ENCODE measurements around the gene PANX1.

PANX1 gene

GRCh38 chr11:94130298-94131046 is 1.8 kb downstream of the PANX1 start:
- no peak for DNase-seq

DNA sequence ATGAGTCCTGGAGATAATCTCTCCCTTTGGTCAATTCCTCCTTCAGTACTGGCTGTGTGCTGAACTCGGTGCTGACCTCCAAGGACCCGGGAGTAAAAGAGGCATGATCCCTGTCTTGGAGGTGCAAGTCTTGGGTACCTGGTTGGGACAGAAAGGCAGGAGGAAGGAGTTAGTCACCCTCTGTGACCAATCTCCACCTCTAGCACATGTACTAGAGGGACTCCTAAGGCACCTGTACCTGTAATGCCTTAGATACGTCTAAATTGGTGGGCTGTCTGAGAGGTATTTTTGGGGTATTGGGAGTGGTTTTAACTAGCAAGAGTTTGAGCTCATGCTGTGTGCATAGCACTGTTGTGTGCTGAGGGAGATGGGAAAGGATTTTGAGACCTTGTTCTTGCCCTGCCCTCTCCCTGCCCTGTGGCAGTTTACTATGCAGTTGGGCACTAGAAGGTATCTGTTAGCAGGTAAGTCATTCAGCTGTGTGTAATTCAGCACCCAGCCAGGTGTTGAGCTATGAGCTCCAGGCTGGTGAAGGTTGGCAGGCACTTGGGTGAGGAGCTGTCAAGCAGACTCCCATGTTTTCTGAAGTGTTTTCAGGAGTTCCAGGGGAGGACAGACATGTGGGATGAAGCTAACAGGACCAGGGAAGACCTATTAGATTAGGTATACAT is 2.5 kb downstream of the PANX1 start:
- no peak for DNase-seq

DNA sequence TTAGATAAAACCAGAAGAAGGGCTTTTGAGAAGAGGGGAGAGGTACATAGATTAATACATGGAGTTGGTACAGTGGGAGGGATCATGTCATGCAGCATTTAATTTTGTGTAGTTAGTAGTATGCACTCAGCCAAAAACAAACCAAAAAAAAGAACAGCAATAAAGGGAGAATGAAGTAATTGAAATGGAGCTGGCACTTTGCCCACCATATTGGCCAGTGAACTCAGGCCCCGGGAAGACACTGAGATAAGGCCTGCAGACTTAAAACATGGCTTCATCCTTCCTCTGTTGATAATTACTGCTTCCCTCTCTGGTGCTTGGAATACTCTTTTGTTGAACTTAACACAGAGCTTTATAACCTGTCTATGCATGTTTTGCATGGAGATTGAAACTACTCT is 3.1 kb downstream of the PANX1 start:
- peak; percentile 41 for DNase-seq

DNA sequence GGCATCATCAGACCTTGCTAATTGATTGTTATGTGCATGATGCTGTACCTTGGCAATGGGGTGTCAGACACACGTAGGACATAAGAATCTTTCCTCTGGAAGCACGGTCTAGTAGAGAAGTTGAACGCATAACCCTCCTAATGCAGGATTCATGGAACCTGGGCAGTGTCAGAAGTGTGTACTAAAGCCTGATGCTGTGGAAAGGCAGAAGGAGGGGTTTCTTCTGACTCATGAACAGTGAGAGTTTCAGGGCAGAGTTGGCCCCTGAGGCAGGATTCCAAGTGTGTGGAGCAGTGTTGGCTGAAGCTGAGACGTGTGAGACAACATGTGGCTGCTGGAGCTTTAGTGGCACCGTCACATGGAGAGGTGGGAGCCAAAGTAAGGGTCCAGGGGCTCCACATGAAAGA is 3.5 kb downstream of the PANX1 start:
- peak; percentile 44 for DNase-seq

DNA sequence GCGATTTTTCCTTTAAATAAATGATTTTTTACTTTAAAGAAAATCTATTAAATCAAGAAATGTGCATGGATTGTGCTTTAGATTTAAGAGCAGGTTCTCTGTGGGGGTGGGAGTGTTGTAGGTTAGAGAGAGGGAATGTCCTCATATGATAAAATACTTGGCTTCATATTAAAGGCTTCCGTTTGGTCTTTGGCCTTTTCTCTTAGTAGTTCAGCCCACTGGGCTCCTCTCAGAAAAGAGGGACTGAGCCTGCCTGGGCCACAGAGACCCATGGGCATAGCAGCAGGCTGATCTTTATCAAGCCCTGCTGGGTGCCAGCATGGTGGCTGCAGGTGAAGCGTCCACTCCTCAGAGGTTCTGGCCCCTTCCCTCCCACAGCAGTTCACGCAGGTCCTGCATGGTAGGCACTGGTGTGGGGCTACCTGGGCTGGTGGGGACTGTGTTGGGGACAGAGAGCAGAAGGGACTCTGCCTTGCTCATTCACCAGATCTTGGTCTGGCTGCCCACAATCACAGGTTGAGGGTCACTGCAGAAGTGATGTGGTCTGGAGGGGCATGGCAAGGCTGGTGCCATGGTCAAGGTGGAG is 4.3 kb downstream of the PANX1 start:
- DNase-seq, result no peak

DNA sequence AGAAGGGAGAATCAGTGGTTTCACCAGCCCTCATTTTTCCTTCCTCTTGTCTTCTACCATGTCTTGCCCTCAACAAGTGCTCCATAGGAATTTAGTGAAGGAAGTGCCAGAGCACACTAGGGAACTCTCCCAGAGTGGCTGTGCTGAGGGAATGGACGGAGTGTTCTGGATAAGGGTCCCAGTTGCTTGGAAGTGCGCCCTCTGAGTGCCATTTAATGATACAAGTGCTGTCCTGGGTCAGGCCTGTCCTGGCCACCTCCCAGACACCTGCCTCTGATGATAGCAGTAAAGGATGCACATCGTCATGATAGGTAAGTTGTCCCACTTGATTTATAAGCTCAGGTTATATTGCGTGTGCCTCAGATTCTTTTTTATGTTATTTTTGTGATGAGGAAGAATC is 5.1 kb downstream of the PANX1 start:
- no peak for DNase-seq

DNA sequence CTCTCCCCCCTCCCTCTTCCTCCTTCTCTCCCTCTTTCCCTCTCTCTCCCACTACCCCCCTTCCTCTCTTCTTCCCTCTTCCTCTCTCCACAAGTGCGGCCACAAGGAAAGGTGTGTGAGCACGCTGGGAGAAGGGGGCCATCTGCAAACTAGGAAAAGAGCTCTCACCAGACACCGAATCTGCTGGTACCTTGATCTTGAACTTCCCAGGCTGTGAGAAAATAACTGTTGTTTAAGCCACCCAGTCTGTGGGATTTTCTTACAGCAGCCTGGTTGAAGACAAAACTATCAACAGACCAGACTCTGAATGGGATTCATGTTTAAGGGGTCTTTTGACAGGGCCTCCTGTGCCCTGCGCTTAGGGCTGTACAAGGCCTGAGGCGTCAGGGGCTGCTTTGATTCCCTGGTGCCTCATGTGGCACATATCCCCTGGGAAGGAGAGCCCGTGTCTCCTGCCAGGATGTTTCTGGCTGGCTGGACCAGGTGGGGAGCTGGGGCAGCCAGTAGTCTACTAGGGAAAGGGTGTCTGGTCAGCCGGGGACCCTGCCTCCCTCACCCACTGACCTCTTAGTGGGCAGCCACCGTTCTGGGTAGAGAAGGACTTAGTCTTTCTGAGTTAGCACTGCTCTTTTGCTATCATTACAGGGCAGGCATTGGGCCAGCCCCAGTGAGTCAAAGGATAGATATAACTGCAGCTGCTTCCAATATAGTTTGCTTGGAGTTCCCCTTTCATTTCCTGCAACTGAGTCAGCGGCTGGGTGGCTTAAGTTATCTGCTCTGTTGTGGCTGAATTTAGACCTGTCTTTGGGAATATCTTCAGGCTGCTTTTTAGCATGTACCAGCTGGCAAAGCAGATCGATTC is 6.2 kb downstream of the PANX1 start:
- peak; percentile 31 for DNase-seq

- peak; percentile 77 for DNase-seq
Observed at GRCh38 chr11:94139416-94139815, 10.8 kb downstream of the PANX1 start.

DNA sequence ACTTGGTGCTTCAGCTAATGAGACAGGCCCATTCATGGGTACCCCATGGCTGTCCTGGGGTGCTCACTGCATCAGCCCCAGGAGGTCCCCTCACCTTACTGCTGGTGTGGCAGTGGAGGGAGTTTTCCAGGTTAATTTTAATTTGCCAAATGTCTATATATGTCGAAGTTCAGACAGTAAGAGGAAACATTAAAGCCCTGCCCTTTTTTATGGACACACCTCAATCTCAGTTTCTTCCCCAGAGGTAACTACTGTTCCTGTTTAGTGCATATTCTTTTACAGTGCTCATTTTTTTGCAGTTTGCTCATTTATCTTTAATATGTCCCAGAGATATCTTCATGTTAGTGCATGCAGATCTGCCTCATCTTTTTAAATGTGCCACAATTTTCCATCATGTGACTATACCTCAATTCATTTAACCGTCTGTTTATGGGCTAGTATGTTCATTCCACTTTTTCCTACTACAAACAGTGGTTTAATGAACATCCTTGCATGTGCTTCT is 11.6 kb downstream of the PANX1 start:
- DNase-seq, result no peak

- no peak for DNase-seq
Observed at GRCh38 chr11:94141511-94142307, 13.1 kb downstream of the PANX1 start.

GRCh38 chr11:94142308-94143281 is 14.0 kb downstream of the PANX1 start:
- DNase-seq, result no peak

DNA sequence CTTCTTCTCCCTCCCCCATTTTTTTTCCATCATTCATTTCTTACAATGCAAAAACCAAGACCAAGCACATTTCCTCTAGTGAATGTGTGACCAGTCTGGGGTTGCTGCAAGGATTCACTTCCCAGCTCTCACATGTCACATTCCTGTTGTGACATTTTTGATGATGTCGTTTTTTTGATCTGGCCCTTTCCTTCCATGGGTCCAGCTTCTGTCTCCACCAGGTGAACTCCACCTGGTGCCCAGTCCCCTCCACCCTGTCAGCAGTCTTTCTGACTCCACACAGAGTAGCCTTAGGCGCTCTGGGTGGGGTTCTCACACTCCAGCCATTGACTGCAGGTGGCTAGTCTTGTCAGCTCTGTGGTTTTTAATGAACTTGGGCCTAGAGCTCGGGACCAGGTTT is 15.6 kb downstream of the PANX1 start:
- DNase-seq, result no peak

DNA sequence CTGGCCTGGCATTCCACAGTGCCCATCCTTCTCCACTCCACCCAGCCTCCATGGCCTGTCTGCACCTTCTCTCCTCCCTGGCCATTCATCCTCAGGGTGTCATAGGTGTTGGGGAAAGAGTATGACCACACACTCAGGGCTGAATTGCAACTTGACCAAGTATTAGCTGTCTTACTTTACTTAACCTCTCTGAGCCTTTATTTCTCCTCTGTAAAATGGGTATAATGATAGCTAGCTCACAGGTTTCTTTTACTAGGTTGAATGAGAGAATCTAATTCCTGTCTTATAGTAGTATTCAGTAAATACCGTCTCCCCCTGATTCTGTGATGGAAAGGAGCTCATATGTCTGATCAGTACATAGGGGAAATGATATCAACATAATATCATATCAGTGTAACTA is 16.0 kb downstream of the PANX1 start:
- no peak for DNase-seq

DNA sequence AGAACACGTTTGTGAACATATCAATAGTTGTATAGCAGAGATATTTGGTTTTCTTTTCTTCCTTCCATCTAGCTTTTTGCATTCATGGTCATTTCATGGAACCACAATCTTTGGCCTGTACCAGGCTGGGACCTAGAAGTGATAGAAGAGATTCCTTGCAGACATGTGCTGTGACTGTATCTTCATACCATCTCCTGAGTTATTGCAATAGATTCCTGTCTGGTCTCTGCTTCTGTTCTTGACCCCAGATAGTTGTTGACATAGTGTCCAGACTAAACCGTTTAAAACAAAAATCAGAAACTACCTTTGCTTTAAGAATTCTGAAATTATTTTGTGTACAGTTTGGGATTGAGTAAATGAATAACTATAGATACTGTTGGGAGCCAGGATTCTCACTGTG is 16.8 kb downstream of the PANX1 start:
- no peak for DNase-seq

GRCh38 chr11:94145916-94146315 is 17.3 kb downstream of the PANX1 start:
- DNase-seq, result no peak

- no peak for DNase-seq
Observed at GRCh38 chr11:94147433-94147845, 18.8 kb downstream of the PANX1 start.

DNA sequence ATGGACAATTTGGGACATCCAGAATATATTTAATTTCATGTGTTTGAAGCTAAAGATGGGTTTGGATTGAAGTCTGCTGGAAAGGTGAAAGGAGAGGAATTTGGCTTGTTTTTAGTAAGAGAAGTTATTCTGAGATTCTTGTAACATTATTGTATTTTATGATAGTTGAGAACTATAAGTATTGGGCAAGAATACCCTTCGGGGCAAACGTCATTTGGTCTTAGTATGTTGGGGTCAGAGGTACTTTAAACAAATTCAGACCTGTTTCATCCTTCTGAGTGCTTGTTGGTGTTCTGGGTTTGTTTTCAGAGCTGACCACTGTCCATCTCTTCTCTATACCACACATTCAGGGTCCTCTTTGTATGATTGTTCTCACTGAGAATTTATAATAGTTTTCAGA is 19.5 kb downstream of the PANX1 start:
- DNase-seq, result no peak

GRCh38 chr11:94149431-94150017 is 20.9 kb downstream of the PANX1 start:
- no peak for DNase-seq

GRCh38 chr11:94150056-94150455 is 21.4 kb downstream of the PANX1 start:
- DNase-seq, result no peak

Data from eye (tissue), 1 donor.